Measurements from ENCODE around the gene DTX1.

DNA sequence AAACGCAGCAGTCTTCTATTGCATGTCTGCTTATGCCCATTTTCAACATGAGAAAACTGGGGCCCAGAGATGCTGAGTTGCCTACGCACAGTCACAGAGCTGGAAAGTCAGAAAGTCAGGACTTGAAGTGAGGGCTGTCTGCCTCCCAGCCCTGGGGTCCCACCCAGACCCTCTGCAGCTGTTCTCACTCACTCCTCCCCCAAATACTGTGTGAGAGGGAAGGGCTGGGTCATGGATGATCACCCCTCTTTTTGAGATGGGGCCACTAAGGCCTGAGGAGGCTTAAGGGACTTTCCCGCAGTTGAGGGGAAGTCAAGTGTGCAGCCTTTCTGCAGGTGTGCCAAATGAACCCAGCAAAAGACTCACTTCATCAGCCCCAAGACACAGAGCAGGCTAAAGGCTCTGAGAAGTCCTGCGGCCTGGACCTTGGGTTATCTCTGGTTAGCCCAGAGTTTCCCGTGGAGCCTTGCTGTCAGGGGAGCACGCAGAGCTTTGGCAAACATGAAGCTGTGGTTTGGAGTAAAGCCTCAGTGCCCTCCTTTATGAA, 18.7 kb downstream of the DTX1 start:
- TF ChIP-seq, protein P1, sequence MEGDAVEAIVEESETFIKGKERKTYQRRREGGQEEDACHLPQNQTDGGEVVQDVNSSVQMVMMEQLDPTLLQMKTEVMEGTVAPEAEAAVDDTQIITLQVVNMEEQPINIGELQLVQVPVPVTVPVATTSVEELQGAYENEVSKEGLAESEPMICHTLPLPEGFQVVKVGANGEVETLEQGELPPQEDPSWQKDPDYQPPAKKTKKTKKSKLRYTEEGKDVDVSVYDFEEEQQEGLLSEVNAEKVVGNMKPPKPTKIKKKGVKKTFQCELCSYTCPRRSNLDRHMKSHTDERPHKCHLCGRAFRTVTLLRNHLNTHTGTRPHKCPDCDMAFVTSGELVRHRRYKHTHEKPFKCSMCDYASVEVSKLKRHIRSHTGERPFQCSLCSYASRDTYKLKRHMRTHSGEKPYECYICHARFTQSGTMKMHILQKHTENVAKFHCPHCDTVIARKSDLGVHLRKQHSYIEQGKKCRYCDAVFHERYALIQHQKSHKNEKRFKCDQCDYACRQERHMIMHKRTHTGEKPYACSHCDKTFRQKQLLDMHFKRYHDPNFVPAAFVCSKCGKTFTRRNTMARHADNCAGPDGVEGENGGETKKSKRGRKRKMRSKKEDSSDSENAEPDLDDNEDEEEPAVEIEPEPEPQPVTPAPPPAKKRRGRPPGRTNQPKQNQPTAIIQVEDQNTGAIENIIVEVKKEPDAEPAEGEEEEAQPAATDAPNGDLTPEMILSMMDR (IDR thresholded peaks at IDR 0.05), result no peak
- TF ChIP-seq POLR2A (IDR thresholded peaks at IDR 0.05), result no peak
